Right forelimb (tissue), 1 donor: ENCODE measurements around the gene FOCAD.
"Not testable (repeated sequence)": the region's sequence is repeated elsewhere in the genome, so short reads cannot be mapped to it uniquely, and the experiment has no call there.

Experiments used
- DNase-seq: peaks from one replicate; pipeline ENCODE4 v3.0.0-alpha.2; 2018

Gene FOCAD

DNA sequence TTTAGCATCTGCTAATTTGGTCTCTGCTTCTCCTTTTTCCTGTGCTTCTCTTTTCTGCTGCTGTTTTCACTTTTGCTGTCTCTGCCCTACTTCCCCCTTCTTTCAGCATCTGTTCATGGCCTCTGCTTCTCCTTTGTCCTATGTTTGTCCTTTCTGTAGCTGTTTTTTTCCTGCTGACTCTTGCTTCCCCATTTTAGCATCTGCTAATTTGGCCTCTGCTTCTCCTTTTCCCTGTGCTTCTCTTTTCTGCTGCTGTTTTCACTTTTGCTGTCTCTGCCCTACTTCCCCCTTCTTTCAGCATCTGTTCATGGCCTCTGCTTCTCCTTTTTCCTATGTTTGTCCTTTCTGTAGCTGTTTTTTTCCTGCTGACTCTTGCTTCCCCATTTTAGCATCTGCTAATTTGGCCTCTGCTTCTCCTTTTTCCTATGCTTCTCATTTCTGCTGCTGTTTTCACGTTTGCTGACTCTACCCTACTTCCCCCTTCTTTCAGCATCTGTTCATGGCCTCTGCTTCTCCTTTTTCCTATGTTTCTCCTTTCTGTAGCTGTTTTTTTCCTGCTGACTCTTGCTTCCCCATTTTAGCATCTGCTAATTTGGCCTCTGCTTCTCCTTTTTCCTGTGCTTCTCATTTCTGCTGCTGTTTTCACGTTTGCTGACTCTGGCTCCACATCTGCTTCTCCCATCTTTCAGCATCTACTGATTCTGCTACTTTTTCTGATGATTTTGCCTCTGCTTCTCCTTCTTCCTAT, 290.3 kb downstream of the FOCAD start:
- DNase-seq: not testable (repeated sequence)

DNA sequence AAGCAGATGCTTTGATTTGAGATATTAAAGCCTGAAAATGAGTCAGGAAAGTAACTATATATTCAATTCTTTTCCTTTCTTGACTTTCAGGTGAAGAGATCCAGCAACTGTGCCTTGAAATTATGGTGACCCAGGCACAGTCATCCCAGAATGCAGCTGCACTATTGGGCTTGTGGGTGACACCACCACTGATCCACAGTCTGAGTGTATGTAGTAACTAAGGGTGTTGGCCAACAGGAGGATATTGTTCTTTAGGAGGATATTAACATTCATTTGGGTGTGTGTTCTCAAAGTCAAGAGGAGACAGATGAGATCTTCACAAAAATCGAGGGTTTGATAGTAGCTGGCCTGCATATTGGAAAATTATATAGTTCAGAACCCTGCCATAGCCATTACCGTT, 294.2 kb downstream of the FOCAD start:
- DNase-seq: no peak

GRCh38 chr9:20980832-20981455, 296.9 kb downstream of the FOCAD start:
- no peak for DNase-seq

GRCh38 chr9:20981486-20981885, 297.4 kb downstream of the FOCAD start:
- no peak for DNase-seq

DNA sequence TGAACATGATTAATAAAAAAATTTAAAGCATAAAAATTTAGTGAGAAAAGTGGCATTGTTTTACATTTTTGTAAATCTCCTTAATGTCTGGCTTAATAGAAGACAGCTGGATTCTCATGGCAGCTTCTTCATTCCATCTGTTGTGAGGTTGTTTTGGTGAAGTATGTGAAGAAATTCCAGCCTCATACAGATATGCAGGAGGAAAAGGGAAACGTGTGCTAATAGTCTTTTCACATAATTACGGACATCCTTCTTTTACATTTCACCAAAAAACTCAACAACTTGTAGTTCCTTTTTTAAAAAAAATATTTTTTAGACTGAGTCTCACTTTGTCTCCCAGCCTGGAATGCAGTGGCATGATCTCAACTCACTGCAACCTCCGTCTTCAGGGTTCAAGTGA, 300.4 kb downstream of the FOCAD start:
- DNase-seq: no peak

DNA sequence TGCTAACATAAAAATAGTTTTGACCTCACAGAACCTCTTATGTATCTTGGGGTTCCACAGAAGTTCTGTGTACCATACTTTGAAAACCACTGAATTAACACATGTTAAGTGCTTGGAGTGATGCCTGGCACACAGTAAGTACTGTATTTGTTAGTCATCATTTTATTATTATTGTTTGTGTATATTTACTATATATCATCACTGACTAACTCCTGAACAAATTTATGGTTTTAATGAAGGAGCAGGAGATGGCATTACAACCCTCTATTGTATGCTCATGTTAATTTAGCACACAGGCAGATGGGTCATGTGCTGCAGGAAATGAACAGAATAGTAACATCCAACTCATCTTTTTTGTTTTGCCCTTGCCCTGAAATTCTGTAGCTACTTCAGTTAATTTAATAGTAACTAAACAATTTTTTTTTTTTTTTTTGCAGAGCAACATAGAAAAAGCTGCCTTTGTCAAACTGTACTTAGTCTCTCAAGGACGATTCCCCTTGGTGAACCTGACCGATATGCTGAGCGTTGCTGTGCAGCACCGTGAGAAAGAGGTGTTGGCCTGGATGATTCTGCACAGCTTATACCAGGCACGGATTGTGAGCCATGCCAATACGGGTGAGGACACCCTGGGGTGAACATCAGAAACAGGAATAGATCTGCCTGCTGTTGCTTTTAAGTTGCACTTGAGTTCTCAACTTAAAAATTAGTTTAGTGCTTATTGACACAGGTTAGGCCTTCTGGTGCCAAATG, 302.0 kb downstream of the FOCAD start:
- no peak for DNase-seq

DNA sequence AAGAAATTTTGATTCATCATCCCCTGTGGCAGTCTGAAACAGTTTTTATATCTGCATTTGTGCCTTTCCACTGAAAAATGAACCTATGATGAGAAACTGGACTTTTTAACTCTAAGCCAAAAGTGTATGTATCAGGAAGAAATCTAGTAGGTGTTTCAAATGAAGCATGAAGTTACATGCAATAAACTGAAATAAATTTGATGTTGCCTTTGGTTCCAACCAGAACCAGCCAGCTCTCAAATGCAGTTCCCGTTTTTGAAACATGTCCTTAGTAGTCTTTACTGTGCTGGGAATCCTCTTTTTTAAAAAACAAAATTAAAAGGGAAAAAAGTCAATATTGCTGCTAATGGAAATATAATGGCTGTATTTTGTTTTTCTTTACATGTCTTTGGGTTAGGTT, 303.5 kb downstream of the FOCAD start:
- no peak for DNase-seq

DNA sequence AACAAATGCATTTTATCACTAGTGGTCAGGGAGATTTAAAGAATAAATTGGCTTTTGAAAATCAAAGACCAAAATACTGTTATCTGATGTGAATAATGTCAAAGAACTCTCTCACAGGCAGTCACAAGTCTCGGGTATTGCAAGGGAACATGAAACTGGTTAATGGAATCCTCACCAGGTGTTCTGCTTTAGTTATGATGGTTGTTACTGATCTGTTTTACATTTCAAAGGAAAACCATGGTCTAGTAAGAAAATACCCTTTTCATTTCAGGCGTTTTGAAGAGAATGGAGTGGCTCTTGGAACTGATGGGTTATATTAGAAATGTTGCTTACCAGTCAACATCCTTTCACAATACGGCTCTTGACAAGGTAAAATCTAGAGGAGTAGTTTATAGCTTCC, 304.0 kb downstream of the FOCAD start:
- DNase-seq: no peak

DNA sequence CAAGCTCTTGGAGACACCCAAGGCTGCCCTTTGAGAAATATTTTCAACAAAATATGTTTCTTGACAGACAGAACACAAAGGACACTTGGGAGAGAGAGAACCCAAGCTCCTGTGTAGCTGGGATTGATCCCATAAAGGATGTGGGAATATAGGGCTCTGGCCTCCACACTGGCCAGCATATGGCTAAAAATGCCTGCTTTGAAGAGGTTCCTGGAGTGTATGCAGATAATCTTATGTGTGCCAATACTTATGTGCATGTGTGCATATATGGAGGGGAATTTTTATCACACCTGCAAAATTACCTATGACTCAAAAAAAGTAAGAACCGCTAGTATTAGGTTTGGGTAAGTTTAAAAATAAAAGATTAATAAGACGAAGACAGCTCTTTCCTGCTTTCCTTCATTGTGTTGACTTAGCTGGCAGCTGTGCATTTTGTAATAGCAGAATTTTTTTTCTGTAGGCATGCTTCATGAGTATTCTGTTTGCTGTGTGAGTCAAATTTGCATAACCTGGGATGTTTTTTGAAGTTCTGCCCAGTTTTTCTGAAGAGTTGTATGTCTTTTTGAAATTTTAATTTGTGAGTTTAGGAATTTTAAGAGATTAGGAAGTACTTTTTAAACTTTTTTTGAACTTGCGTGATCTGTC, 304.7 kb downstream of the FOCAD start:
- DNase-seq: no peak

GRCh38 chr9:20989923-20990341, 305.9 kb downstream of the FOCAD start:
- DNase-seq: no peak

GRCh38 chr9:20990867-20991266, 306.8 kb downstream of the FOCAD start:
- no peak for DNase-seq

GRCh38 chr9:20994486-20994885, 310.4 kb downstream of the FOCAD start:
- no peak for DNase-seq

GRCh38 chr9:20995616-20996015, 311.6 kb downstream of the FOCAD start:
- no peak for DNase-seq

- DNase-seq: no peak
Measured at GRCh38 chr9:20996809-20997208, 312.8 kb downstream of the FOCAD start.

- DNase-seq: no peak
Measured at GRCh38 chr9:20997503-20998076, 313.5 kb downstream of the FOCAD start.

GRCh38 chr9:21001581-21001980, 317.5 kb downstream of the FOCAD start:
- DNase-seq: no peak

DNA sequence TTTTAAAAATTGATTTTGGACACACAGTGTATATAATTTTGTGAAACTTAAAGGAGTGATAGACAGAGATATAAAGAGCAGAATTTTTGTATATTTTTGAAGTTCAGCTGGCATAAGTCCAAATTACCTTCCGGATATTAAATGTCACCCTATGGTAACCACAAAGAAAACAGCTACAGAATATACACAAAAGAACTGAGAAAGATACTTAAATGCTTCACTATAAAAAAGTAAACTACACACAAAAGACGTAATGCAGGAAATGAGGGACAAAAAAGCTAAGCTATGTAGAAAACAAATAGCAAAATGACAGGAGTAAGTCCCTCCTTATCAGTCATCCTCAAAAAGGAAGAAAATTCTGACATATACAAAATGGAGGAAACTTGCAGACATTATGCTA, 318.0 kb downstream of the FOCAD start:
- no peak for DNase-seq

GRCh38 chr9:21015129-21015815, 331.2 kb downstream of the FOCAD start:
- DNase-seq: no peak

DNA sequence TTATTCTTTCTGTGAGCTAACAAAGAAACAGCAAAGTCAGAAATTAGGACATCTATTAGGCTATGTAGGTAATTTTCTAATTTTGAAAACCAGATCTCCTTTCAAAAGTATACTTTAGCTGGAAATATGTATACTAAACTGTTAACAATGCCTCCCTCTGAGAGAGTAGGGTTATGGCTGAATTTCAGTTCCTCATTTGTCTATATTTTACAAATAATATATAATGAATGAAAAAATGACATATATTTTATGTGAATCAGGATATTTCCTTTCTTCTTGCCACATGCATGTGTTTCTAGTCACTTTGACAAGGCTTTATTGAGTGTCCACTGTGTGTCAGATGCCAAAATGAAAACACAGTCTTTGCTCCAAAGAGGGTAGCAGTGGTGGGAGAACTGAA, 331.9 kb downstream of the FOCAD start:
- DNase-seq: no peak

- no peak for DNase-seq
Measured at GRCh38 chr9:21016701-21017491, 332.8 kb downstream of the FOCAD start.

DNA sequence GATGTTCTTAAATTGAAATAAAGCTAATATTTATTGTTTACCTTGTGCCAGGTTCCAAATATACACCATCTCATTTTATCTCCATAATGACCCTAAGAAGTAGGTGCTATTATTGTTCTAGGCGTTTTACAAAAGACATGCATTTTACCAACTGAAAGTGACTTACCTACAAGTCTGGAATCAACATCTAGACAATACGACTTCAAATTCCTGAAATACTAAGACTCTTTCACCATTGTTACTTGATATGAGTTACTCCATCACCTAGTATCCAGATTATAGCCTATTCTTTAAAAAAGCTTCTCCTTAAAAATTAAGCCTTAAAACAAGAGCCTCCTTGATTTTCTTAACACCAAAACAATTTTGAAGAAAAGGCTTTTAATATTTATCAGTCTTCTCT, 334.1 kb downstream of the FOCAD start:
- no peak for DNase-seq

DNA sequence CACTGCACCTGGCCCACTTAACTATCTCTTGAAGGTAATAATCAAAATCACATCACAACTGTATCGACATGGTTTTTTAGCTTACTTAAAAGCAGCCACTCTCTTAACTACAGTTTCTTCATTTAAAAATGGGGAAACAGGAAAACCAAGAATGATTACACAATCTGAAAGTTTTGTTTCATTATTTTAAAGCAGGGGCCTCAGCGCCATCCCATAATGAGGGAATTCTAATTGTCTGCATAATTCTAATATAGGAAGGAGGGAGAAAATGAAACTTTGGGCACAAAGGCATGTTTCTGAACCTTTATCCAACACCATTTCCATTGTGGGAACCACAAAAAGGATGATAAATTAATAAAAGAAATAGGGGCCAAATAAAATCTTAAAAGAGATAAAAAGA, 339.8 kb downstream of the FOCAD start:
- DNase-seq: no peak
